T-helper 17 cell (primary cell): ENCODE results near the gene TASOR2. TPM values are rescaled to one million over a fixed set of nuclear protein-coding genes. Genes with fewer than 3 reads are reported as not detected.

ENCODE experiments used
- ATAC-seq: fragments of 150-1000 bp; cut with Tn5 transposase; 2 replicates; pipeline ENCODE4 v1.10.0; 2021; ENCODE audit warnings: mild to moderate bottlenecking, moderate library complexity
- DNase-seq, 3 donors: peaks; one replicate each; pipeline versions ENCODE4 v3.0.0 to v3.0.0-alpha.2; 2020 to 2021
- H3K9me3 ChIP-seq: one replicate; pipeline ENCODE4 v1.7.0; 2013; ENCODE audit warnings: low read length, mild to moderate bottlenecking; ENCODE audit not compliant: control insufficient read depth, poor library complexity, severe bottlenecking
- H3K27ac Mint-ChIP-seq: one replicate; pipeline ENCODE4 v1.8.0; 2022; ENCODE audit warnings: mild to moderate bottlenecking, moderate library complexity, mixed read lengths
- H3K27me3 Mint-ChIP-seq: one replicate; pipeline ENCODE4 v1.8.0; 2022; ENCODE audit warnings: mixed read lengths
- H3K36me3 Mint-ChIP-seq: one replicate; pipeline ENCODE4 v1.8.0; 2022; ENCODE audit warnings: low read depth, mixed read lengths
- H3K4me1 Mint-ChIP-seq: one replicate; pipeline ENCODE4 v1.8.0; 2022; ENCODE audit warnings: mild to moderate bottlenecking, mixed read lengths
- H3K4me3 Mint-ChIP-seq: one replicate; pipeline ENCODE4 v1.8.0; 2022; ENCODE audit warnings: mild to moderate bottlenecking, moderate library complexity, mixed read lengths
- total RNA-seq, 4 donors: library from RNA in 2 of 4; stranded (reverse) in 2 of 4; gene quantifications; one replicate each; pipeline ENCODE4 v1.2.3 and lab custom pipeline; 2022 to 2026

The TASOR2 gene
- total RNA-seq, 2 donors from 2014 or later: 50.6 to 63.6 TPM

DNA sequence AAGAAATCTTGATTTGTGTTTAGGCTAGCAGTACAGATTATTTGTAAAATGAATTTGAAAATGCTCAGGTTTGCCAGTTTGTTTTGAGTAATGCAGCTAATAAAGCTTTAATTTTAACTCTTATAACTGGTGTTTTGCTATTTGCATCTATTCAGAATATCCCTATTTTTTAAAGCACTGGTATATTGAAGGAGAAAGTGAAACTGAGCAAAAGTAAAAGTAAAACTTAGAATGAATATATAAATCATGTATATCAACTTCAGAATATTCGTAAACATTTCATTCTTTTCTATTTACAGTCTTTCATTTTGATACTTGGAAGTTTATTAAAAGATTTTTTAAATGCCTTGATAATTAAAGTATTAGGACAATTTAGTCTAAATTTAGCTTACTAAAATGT lies 26.2 kb downstream of the TASOR2 start:
- ATAC-seq: peak; percentile 41
- no peaks in the 10 kb centered on the region for H3K9me3 ChIP-seq
- DNase-seq: no peak
- Mint-ChIP-seq H3K4me3 (peak overlapping the region; percentile 68), H3K27ac (peak overlapping the region; percentile 89), H3K27me3 (no peaks in the 10 kb centered on the region), H3K4me1 (peaks cover 42% of the 10 kb centered on the region), H3K36me3 (no peaks in the 10 kb centered on the region)

DNA sequence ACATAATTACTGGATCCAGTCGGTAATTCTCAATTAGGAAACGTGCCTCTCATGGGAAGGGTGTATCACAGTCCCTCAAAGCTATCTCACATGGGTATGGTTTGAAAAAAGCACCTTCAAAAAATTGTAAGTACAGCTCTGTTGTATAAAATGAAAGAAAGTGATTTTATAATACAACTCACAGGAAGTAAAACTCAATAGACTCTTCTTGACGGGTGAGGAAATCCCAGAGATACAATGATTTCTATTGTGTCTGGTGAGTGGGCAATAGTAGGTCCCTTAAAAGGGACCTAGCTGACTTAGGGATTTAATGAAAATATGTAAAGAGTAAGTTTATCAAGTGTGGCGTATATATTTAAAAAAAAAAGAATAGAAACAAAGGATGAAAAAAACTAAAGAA lies 27.0 kb downstream of the TASOR2 start:
- peak; percentile 56 for ATAC-seq
- H3K27ac Mint-ChIP-seq: peak overlapping the region; percentile 89
- H3K9me3 ChIP-seq: no peaks in the 10 kb centered on the region
- no peaks in the 10 kb centered on the region for H3K36me3 Mint-ChIP-seq
- peak overlapping the region; percentile 68 for H3K4me3 Mint-ChIP-seq
- H3K4me1 Mint-ChIP-seq: peaks cover 42% of the 10 kb centered on the region
- no peak for DNase-seq
- no peaks in the 10 kb centered on the region for H3K27me3 Mint-ChIP-seq

DNA sequence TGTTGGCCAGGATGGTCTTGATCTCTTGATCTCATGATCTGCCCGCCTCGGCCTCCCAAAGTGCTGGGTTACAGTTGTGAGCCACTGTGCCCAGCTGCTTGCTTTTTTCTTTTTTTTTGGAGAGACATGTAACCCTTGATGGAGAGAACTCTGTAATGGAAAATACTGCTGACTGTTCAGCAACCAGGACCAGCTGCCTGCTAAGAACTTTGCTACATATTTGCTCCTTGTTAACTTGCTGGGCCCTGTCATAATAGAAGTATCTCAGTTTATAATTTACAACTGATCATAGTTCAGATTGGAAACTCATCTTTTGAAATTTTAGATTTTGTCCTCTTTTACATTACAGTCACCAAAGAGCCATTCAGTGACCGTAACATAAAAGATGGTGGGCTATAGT lies 34.9 kb downstream of the TASOR2 start:
- Mint-ChIP-seq H3K4me1 (peaks cover 21% of the 10 kb centered on the region), H3K4me3 (no peak overlapping the region), H3K27me3 (no peaks in the 10 kb centered on the region), H3K36me3 (peaks cover 4% of the 10 kb centered on the region), H3K27ac (peak overlapping the region; percentile 57)
- ATAC-seq (no peak), DNase-seq (no peak)
- no peaks in the 10 kb centered on the region for H3K9me3 ChIP-seq

DNA sequence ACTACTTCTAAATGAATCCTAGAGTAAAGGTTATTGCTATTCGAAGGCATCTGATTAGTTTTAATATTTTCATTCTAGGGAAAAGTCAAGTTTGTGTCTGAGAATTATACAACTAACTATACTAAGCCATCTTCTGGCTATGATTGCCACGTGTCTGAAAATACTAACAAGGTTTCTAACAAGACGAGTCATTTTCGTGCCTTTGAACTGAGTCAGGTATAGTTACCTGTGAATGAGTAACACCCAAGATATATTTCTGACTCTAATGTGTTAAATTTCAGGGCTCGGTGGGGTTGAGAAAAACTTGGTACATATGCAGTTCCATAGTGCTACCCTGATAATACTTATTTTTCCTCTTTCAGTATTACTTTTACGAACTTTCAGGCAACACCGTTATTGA lies 35.5 kb downstream of the TASOR2 start:
- no peak overlapping the region for H3K4me3 Mint-ChIP-seq
- H3K27ac Mint-ChIP-seq: no peak overlapping the region
- peaks cover 17% of the 10 kb centered on the region for H3K4me1 Mint-ChIP-seq
- H3K36me3 Mint-ChIP-seq: peaks cover 4% of the 10 kb centered on the region
- no peaks in the 10 kb centered on the region for H3K27me3 Mint-ChIP-seq
- H3K9me3 ChIP-seq: no peaks in the 10 kb centered on the region
- DNase-seq: no peak
- ATAC-seq: no peak

DNA sequence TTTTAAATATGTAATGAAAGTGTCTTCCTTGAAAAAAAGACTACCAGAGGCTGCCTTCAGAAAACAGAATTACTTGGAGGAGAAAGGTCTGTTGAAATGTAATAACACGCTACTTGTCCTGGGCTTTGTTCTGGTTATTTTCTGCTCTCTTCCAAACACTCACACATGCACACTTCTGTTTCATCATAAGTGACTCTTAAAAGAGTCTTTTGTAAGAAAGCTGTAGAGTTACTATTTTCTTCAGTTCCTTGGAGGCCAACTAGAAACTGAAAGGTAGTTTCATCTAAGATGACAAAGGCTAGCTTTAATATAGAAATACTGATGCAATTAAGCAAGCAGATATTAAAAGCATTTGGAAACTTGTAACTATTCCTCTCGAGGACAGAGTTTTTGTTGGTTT lies 39.1 kb downstream of the TASOR2 start:
- peaks cover 7% of the 10 kb centered on the region for H3K36me3 Mint-ChIP-seq
- no peak overlapping the region for H3K4me3 Mint-ChIP-seq

DNA sequence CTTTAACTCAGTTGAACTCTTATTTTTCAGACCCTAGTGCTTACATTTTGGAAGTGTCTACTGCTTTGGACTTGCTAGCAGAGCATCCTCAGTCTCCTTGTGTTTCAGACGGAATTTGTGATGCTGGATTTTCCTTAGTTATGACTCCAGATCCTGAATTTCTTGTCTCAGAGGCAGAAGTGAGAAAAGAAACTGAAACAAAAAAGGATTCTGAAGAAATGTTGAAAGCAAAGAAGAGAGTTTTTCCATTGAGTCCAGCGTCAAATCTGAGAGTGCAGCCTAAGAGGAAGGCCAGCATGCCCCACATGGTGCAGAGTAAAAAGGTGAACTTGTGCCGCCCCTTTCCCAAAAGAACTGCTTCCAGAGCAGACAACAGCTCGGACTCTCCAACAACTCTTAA lies 46.1 kb downstream of the TASOR2 start:
- H3K36me3 Mint-ChIP-seq: peaks cover 10% of the 10 kb centered on the region

More for the DNA sequence above, 39.1 kb downstream of the TASOR2 start:
- Mint-ChIP-seq H3K27ac (no peak overlapping the region), H3K4me1 (peaks cover 11% of the 10 kb centered on the region), H3K27me3 (no peaks in the 10 kb centered on the region)
- no peak for ATAC-seq
- no peaks in the 10 kb centered on the region for H3K9me3 ChIP-seq
- no peak for DNase-seq

DNA sequence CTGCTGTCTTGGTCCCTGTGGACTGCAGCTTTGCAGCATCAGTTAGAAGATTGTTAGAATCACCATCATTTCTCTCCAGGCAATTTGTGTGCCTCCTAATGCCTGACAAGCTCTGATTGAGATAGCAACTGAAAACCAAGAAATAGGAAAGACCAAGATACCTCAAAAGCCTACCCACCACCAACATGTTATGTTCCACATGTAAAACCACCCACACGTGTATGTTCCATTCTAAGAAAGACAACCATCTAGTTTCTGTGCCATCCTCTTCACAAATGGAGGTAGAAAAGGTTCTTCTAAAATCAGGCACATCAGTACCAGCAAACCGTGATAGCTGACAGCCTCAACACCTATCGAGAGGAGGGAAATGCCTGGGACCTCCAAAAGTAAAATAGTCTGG lies 46.9 kb downstream of the TASOR2 start:
- no peak for DNase-seq
- peaks cover 14% of the 10 kb centered on the region for H3K4me1 Mint-ChIP-seq
- no peaks in the 10 kb centered on the region for H3K27me3 Mint-ChIP-seq
- peak overlapping the region; percentile 21 for H3K27ac Mint-ChIP-seq
- no peak overlapping the region for H3K4me3 Mint-ChIP-seq
- no peaks in the 10 kb centered on the region for H3K9me3 ChIP-seq
- H3K36me3 Mint-ChIP-seq: peaks cover 11% of the 10 kb centered on the region
- ATAC-seq: no peak

More for the DNA sequence above, 46.1 kb downstream of the TASOR2 start:
- Mint-ChIP-seq H3K27me3 (no peaks in the 10 kb centered on the region), H3K27ac (peak overlapping the region; percentile 63), H3K4me3 (peak overlapping the region; percentile 39), H3K4me1 (peaks cover 14% of the 10 kb centered on the region)
- DNase-seq (no peak), ATAC-seq (no peak)
- no peaks in the 10 kb centered on the region for H3K9me3 ChIP-seq

DNA sequence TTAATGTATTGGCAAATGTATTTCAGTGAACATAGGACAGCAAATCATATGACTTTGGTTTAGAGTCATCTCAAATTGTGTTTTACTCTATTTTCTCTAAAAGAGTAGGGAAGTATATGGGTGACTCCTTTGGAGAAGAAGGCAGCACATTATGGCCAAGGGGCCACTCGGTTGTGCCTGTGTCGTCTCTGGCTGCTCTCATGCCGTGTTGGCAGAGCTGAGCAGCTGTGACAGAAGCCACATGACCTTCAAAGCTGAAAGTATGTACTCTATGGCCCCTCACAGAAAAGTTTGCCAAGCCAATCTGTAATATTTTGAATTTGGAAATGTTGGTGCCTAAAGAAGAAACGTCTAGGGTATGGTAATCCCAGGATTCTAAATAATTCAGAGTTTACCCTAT lies 47.5 kb downstream of the TASOR2 start:
- H3K36me3 Mint-ChIP-seq: peaks cover 12% of the 10 kb centered on the region
- no peaks in the 10 kb centered on the region for H3K9me3 ChIP-seq
- H3K27me3 Mint-ChIP-seq: no peaks in the 10 kb centered on the region
- H3K27ac Mint-ChIP-seq: peak overlapping the region; percentile 21
- no peak for ATAC-seq
- no peak for DNase-seq
- H3K4me3 Mint-ChIP-seq: no peak overlapping the region
- H3K4me1 Mint-ChIP-seq: peaks cover 16% of the 10 kb centered on the region

Other genes with a start within 250 kb of the TASOR2 start
- gene CALML5, start 185.3 kb upstream of the TASOR2 start, total RNA-seq: not detected
- gene CALML3, start 159.9 kb upstream of the TASOR2 start, total RNA-seq: not detected
- 10 to 100 TPM in 1 of 2 donors, 1 to 10 TPM in 1; 6.0 to 11.6 TPM for gene ASB13, start 18.2 kb upstream of the TASOR2 start, total RNA-seq
- gene GDI2, start 128.6 kb downstream of the TASOR2 start, total RNA-seq: 100 to 1,000 TPM in 1 of 2 donors, 10 to 100 TPM in 1; 95.5 to 109 TPM
- gene ANKRD16, start 205.1 kb downstream of the TASOR2 start, total RNA-seq: 1 to 10 TPM; 3.2 to 4.0 TPM
- gene FBH1, start 205.4 kb downstream of the TASOR2 start, total RNA-seq: 10 to 100 TPM; 51.6 to 69.0 TPM